Activated T-helper 2 cell treated with anti-CD3 and anti-CD28 coated beads, Interferon-gamma antibody, Interleukin-2, Interleukin-4, amounts not matched to agents 10 μg/mL and 5 μg/mL and 100 μg/mL, durations not matched to agents 14 hours and 24 hours and 36 hours (primary cell): Measurements from ENCODE around the gene SKIDA1. TPM values are rescaled to one million over a fixed set of nuclear protein-coding genes. Genes with fewer than 3 reads are reported as not detected.

Experiments used
- DNase-seq: peaks from one replicate; pipeline ENCODE4 v3.0.0; 2021; ENCODE audit warnings: low spot score
- H3K27ac Mint-ChIP-seq: one replicate; pipeline ENCODE4 v1.8.0; 2021; ENCODE audit warnings: mixed read lengths
- H3K27me3 Mint-ChIP-seq: one replicate; pipeline ENCODE4 v1.8.0; 2021; ENCODE audit warnings: low read depth, mixed read lengths
- H3K36me3 Mint-ChIP-seq: one replicate; pipeline ENCODE4 v1.8.0; 2021; ENCODE audit warnings: low read depth, mixed read lengths
- H3K4me1 Mint-ChIP-seq: one replicate; pipeline ENCODE4 v1.8.0; 2021; ENCODE audit warnings: low read depth, mixed read lengths
- H3K4me3 Mint-ChIP-seq: one replicate; pipeline ENCODE4 v1.8.0; 2021; ENCODE audit warnings: low read depth, mild to moderate bottlenecking, moderate library complexity, mixed read lengths
- H3K9me3 Mint-ChIP-seq: one replicate; pipeline ENCODE4 v1.8.0; 2021; ENCODE audit warnings: mixed read lengths
- intact Hi-C: fragments of 100-400 bp; cut with micrococcal nuclease; formaldehyde crosslinking; loops from one replicate; pipeline ENCODE4 v1.15.1; 2023
- total RNA-seq: library from RNA; stranded (reverse); gene quantifications from 2 replicates; pipeline ENCODE4 v1.2.3, GENCODE V29; 2022

The SKIDA1 gene
- total RNA-seq, 1 donor from 2014 or later: 0.11 TPM

DNA sequence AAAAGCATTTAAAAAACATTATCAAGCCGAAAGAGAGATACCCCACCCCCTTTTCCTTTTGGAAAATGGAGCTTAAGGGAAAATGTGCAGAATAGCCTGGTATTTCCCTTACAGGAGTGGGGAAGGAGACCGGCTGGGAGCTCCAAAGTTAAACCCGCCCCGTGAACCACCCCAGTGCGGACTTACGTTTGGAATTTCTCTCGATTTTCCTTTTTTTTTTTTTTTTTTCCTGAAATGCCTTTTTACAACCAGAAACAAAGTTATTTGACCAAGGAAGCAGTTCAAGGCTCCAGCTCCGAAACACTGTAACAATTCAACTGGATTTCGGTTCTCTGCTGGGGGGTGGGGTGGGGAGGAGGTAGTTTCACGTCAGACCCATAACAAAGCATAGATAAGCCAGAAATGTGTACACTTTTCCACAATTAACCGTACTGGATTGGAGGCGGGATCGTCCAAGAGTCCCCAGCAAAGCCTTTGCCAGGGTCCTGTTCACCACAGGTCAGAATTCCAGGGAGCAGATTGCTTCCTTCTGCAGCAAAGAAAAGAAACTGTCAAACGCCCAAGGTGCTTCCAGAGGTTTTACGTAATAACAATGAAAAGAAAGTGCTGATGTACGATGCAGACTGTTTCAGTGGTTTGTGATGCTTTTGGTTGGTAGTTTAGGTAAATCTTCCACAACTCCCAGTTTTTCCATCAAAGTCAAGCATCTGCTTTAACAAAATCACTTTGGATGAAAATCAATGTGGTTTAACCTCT lies 6.7 kb downstream of the SKIDA1 start:
- H3K27me3 Mint-ChIP-seq: peaks cover 56% of the 10 kb centered on the region
- peaks cover 39% of the 10 kb centered on the region for H3K4me1 Mint-ChIP-seq
- H3K27ac Mint-ChIP-seq: no peak overlapping the region
- H3K9me3 Mint-ChIP-seq: no peaks in the 10 kb centered on the region
- no peaks in the 10 kb centered on the region for H3K36me3 Mint-ChIP-seq
- no peak for DNase-seq
- intact Hi-C loops: loop anchor here (2.0 to 10.0 kb wide), 5 partner anchors 14 to 956 kb away; partner anchors contain the start of genes COMMD3 and DNAJC1
- H3K4me3 Mint-ChIP-seq: peak overlapping the region; percentile 65

DNA sequence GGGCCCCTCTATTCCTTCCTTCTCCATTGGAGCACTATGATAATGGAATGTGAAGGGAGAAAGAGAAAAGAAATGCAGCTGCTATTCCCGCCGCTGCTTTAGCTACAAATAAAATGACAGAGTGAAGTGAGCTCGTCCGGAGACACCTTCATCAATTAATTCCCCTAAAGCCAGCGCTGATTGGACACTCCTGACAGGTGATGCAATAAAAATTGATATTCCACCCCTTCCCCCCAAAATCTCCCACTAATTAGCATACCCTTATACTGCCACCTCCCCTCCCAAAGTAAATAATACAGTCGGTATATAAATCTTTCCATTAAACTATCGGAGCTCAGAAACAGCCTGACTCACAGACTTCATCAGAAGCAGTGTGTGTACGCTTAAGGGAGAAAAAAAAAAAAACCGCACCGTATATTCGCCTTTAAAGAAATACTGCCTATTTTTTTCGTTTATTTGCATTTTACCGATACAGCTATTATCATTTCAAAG lies 7.3 kb downstream of the SKIDA1 start:
- intact Hi-C loops: loop anchor here (2.0 to 10.0 kb wide), 5 partner anchors 15 to 957 kb away; partner anchors contain the start of genes COMMD3 and DNAJC1
- Mint-ChIP-seq H3K4me3 (peak overlapping the region; percentile 65), H3K27me3 (peaks cover 56% of the 10 kb centered on the region), H3K4me1 (peaks cover 39% of the 10 kb centered on the region), H3K36me3 (no peaks in the 10 kb centered on the region), H3K27ac (no peak overlapping the region), H3K9me3 (no peaks in the 10 kb centered on the region)
- no peak for DNase-seq

DNA sequence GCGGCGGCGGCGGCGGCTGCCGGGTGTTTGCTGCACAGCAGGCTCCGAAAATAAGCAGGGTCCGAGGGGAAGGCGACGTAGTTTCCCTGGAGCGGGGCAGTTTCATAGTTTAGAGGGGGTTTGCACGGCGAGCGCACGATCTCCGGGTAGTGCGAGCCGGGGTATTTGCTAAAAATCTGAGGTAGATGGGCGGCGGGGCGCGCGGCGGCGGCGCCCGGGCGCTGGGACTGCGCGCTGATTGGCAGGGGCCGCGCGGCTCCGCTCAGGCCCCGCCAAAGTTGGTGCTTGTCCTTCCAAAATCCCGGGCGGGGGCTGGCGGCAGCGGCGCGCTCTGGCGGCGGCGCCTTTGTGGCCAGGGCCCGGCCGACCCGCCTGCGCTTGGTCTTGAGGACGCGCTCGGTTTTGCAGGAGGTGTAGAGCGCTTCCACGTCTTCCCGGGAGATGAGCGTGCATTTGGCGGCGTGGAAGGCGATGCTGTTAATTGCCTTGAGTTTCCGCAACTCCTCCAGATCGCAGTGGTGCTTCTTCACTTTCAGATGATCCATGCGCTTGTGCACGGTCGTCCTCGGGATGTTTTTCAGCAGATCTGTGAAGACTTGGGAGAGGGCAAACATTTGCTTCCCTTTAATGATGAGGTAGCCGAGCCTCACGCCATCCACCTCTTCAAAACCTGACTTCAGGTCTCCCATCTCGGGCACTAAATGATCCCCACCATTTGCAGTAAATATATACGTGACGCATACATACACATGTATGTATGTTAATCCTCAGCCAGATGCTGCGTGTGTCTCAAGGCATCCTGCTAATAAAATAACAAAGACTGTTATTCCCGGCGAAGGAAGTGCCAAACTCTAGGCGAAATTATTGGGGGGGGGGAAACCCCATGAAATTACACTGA lies 8.1 kb downstream of the SKIDA1 start:
- Mint-ChIP-seq H3K27ac (no peak overlapping the region), H3K4me1 (peaks cover 39% of the 10 kb centered on the region), H3K9me3 (no peaks in the 10 kb centered on the region), H3K4me3 (peak overlapping the region; percentile 65), H3K27me3 (peaks cover 64% of the 10 kb centered on the region), H3K36me3 (no peaks in the 10 kb centered on the region)
- intact Hi-C loops: loop anchor here (1.0 to 10.0 kb wide), 7 partner anchors 9 to 957 kb away; partner anchors contain the start of genes COMMD3 and DNAJC1
- no peak for DNase-seq

GRCh38 chr10:21516242-21517131 lies 9.0 kb downstream of the SKIDA1 start:
- peaks cover 39% of the 10 kb centered on the region for H3K4me1 Mint-ChIP-seq
- intact Hi-C loops: loop anchor here (1.0 to 10.0 kb wide), 6 partner anchors 10 to 958 kb away; partner anchors contain the start of genes COMMD3 and DNAJC1
- no peaks in the 10 kb centered on the region for H3K36me3 Mint-ChIP-seq
- H3K27me3 Mint-ChIP-seq: peaks cover 69% of the 10 kb centered on the region
- H3K9me3 Mint-ChIP-seq: no peaks in the 10 kb centered on the region
- H3K27ac Mint-ChIP-seq: no peak overlapping the region
- H3K4me3 Mint-ChIP-seq: peak overlapping the region; percentile 72
- peak; percentile 44 for DNase-seq

DNA sequence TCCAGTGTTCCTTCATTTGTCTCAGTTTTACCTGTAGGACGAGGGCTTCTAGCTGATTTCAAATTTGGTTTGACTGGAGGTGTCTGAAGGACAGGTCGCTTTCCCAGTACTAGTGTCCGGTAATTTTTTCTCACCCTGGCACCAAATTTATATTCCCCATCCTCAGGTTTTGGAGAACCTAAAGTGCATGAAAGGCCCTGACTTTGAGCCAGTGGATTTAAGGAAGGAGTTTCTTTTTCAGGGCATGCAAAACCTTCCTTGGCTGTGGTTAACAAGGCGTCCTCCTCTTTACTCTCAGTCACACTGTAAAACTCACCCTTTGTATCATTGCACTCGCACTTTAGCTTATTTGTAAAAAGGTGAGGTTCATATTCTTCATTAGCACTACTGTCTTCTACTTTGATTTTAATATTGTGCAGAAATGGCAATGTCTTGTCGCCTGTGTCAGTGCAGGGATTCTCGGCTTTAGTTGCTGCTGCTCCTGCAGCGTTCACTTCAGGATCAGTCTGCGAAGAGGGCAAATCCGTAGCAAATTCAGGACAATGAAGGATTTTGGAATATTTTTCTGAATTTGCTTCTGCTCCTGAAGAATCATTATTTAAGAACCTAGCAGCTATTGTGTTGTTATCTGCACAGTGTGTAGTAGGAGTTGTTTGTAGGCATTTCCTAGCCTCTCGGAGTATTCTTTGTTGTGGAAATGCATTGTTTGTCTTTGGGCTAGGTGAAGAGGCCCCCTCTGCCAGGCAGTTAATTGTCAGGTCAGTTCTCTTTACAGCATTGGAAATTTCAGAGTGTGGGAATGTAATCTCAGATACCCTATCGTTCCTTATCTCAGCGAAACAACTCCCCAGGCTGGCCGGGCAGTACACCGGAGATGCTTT lies 9.9 kb downstream of the SKIDA1 start:
- H3K4me1 Mint-ChIP-seq: peaks cover 35% of the 10 kb centered on the region
- no peak for DNase-seq
- no peak overlapping the region for H3K27ac Mint-ChIP-seq
- intact Hi-C loops: loop anchor here (5.0 to 10.0 kb wide), 4 partner anchors 487 to 959 kb away; partner anchors contain the start of genes COMMD3 and DNAJC1
- peak overlapping the region; percentile 72 for H3K4me3 Mint-ChIP-seq
- peaks cover 72% of the 10 kb centered on the region for H3K27me3 Mint-ChIP-seq
- H3K9me3 Mint-ChIP-seq: no peaks in the 10 kb centered on the region
- H3K36me3 Mint-ChIP-seq: no peaks in the 10 kb centered on the region

DNA sequence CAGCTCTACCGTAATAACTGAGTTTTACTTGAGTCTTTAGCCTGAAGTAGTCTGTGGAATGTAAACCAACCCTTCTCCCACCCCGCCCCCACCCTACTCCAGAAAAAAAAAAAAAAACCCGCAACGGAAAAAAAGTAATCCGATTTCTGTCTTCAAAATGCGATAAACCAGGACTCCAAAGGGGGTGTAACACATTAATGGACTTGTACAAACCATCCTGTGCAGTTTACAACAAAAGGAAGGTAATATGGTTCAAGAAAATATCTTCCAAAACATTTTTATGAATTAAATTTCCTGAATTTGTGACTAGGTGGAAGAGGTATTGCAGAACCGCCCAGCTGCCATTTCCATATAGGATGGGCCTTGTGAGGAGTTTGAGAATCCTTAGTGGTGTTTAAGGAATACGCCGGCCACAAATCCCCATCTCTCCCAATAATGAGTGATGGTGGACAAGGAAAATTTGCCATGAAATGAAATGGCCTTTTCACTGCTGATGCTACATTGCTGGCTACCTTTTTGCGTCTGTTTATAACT lies 10.6 kb downstream of the SKIDA1 start:
- peaks cover 72% of the 10 kb centered on the region for H3K27me3 Mint-ChIP-seq
- intact Hi-C loops: loop anchor here (5.0 to 10.0 kb wide), 4 partner anchors 487 to 960 kb away; partner anchors contain the start of genes COMMD3 and DNAJC1
- DNase-seq: no peak

DNA sequence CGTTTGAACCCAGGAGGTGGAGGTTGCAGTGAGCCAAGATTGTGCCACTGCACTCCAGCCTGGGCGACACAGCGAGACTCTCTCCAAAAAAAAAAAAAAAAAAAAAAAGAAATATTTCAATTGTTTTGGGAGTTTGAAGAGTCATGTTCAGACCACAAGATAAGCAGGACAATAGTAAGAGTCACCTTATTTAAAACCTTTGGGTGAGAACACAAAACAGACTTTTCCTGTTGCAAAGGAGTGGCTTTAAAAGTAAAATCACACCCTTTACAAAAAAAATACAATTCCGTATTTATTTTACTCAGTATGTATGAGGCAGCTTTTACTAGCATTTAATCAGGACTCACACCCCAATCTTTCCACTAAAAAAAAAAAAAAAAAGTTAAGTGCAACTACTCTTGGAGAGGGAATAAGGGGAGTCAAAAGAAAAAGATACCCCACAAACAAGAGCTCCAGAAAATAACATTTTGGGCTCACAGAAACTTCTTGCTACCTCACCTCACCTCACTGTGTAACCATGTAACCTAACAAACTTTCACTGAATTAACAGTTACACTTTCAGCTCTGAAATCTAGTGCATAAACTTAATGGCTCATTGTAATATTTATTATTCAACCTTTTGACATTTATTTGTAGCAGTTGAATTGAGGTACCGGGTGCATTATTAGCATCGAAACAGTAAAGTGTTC lies 11.2 kb downstream of the SKIDA1 start:
- intact Hi-C loops: loop anchor here (10.0 kb wide), 1 partner anchor 961 kb away; no protein-coding TSS in a partner anchor

More for the DNA sequence above, 10.6 kb downstream of the SKIDA1 start:
- Mint-ChIP-seq H3K4me3 (no peak overlapping the region), H3K27ac (no peak overlapping the region), H3K4me1 (peaks cover 29% of the 10 kb centered on the region), H3K9me3 (no peaks in the 10 kb centered on the region), H3K36me3 (no peaks in the 10 kb centered on the region)

GRCh38 chr10:21513405-21513788 lies 12.1 kb downstream of the SKIDA1 start:
- no peak overlapping the region for H3K4me3 Mint-ChIP-seq
- peaks cover 16% of the 10 kb centered on the region for H3K4me1 Mint-ChIP-seq
- H3K27me3 Mint-ChIP-seq: peaks cover 63% of the 10 kb centered on the region
- no peak overlapping the region for H3K27ac Mint-ChIP-seq
- no peak for DNase-seq
- H3K9me3 Mint-ChIP-seq: no peaks in the 10 kb centered on the region
- no peaks in the 10 kb centered on the region for H3K36me3 Mint-ChIP-seq
- intact Hi-C loops: loop anchor here (10.0 kb wide), 1 partner anchor 961 kb away; no protein-coding TSS in a partner anchor

More for the DNA sequence above, 11.2 kb downstream of the SKIDA1 start:
- peaks cover 23% of the 10 kb centered on the region for H3K4me1 Mint-ChIP-seq
- H3K4me3 Mint-ChIP-seq: no peak overlapping the region
- no peak overlapping the region for H3K27ac Mint-ChIP-seq
- H3K9me3 Mint-ChIP-seq: no peaks in the 10 kb centered on the region
- no peak for DNase-seq
- no peaks in the 10 kb centered on the region for H3K36me3 Mint-ChIP-seq
- H3K27me3 Mint-ChIP-seq: peaks cover 68% of the 10 kb centered on the region

- DNase-seq: no peak
- Mint-ChIP-seq H3K36me3 (no peaks in the 10 kb centered on the region), H3K27ac (no peak overlapping the region), H3K4me1 (peaks cover 11% of the 10 kb centered on the region), H3K4me3 (no peak overlapping the region), H3K9me3 (no peaks in the 10 kb centered on the region), H3K27me3 (peaks cover 57% of the 10 kb centered on the region)
- intact Hi-C loops: loop anchor here (10.0 kb wide), 1 partner anchor 962 kb away; no protein-coding TSS in a partner anchor
Observed at GRCh38 chr10:21512573-21513404, 12.7 kb downstream of the SKIDA1 start.
